ENCODE measurements around the gene RALGPS1.

Gene RALGPS1

DNA sequence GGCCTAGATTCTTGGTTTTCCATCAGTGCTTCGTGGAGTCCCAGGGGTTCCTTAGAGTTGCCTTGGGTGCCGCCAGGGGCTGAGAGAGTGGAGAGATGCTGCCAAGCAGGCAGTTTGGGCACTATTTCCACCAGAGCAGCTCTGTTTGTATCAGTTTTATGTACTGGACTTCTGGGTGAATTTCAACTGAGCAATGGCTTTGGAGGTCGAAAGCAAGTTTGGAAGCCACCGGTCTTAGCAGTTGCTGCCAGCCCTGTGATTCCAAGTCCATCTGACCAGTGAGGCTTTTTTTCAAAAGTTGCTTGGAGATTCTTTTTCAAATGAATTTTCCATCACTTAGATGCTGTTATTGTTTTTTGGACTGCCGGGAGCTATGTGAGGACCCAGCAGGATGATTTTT lies 139.4 kb downstream of the RALGPS1 start:
- no peak for DNase-seq (ENCODE audit: low spot score)

DNA sequence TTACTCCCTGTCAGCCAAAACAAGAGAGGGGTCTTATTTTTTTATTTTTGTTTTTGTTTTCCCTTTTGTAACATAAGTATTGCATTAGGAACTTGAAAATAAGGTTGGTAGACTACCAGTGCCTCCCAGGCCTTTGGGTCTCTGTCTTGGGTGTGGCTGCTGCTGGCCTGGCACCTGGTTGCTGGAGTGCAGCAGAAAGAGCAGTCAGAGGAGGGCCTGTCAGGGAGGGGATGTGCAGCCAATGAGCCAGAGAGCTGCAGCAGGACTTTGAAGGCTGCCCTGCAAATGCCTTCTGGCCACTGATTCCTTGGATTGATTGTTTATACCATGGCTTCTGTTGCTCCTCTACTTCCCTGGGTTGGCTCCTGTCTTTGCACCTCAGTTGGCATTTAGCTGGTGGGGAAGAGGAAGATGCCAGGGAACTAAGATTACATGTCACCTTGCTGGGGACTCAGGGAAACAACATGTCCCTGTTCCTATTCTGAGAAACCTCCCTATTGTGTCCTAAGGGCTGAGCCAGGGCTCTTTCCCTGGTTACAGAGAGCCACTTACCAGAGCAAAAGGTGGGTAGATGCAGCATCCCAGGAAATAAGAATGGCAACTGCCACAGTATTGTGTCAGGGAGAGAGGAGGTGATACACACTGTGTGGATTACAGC lies 141.3 kb downstream of the RALGPS1 start:
- DNase-seq (ENCODE audit: low spot score), result no peak

DNA sequence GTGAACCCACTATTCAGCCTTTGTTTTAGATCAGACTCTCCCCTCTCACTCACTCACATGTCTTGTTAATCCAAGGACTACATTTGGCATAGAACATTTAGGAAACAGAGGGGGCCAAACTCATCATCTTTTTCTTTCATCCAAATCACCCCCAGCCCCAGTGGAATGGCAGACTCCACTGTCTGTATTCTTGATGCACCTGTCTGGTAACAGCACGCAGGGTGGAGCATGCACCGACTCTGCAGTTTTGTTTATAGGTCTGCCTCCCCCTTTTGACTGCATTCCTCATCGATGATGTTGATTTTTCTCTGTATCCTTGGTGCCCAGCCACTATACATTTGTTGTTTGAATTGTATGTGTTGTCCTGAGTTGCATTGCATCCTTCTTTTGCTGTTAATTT lies 141.9 kb downstream of the RALGPS1 start:
- DNase-seq (ENCODE audit: low spot score), result no peak

DNA sequence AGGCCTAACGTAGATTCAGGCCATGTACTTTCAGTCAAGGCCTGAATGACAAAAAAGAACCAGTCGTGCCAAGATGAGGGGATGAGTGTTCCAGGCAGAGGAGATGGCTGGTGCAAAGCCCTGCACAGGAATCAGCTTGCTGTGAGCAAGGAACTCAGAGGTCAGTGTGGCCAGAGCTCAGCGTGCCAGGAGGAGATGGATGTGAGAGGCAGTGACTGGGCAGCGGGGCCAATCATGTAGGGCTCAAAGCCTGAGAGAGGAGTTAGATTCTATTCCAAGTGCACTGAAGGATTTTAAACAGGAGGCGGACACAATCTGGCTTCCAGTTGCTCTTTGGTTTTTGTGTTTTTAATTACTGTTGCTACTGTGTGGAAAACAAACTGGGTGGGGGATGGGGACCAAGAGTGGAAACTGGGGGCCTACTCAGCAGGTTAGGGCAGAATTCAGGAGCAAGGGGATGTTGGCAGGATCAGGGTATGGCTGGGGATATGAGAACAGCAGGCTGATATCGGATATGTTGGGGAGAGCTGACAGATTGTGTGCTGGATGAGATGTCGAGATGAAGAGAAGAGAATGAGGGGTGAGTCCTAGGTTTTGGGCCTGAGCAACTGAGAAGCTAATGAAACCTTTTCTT lies 143.5 kb downstream of the RALGPS1 start:
- peak; percentile 26 for DNase-seq (ENCODE audit: low spot score)

DNA sequence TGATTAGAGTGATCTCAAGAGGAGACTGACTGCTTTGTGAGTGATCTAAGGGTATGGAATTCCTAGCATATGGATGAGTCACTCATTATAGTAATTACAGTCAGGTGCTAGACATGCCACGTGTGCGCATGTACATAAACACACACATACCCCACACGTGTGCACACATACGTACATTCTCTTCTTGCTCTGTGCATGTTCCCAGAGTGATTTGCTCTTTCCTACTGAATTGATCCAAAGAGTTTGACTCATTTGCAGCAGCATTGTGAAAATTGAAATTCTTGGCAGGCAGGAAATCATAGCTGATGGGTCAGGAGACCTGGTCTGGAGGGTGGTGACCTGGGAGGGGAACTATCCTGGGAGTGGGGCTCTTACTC lies 144.1 kb downstream of the RALGPS1 start:
- DNase-seq (ENCODE audit: low spot score), result no peak

DNA sequence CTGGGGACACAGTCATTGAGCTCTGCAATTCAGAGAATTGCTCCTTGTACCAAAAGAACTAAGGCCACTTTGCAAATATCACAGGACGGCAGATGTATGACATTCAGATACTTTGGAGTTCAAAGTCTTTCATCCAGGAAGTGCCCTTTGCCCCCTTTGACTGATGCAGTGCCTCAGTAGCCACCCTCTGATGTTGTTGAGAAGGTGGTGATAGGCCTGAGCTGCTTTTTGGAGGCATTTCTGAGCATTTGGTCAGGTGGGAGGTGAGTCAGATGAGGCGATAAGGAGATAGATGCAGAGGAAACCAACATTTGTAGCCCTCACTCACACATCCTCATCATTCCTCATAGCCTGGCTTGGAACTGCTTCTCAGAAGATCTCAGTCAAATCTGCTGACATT lies 144.4 kb downstream of the RALGPS1 start:
- no peak for DNase-seq (ENCODE audit: low spot score)

DNA sequence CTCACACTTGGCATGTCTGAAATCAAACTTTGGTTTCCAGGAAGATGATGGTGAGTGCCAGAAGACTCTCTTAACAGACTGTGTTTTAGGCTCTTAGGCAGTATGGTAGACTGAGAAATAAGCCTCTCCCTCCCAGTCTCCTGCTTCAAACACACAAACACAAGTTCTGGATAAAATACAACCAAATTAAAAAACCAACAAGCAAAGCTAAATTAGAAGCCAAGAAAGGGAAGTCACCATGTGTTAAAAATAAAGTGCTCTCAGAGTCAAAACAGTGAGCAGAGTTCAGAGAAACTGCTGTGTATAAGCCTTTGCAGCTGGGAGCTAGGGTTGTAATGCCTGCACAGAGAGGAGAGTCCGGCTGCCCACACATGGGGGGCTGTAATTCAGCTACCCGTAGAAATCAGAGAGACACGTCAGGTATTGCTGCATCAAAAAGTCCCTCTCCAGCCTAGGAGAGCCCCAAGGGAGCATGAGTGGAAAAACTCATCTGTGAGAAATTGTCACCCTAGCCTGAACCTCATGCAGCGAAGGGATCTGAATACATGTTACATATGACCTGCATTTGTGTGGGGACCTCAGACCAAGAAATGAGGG lies 145.3 kb downstream of the RALGPS1 start:
- DNase-seq (ENCODE audit: low spot score), result no peak

DNA sequence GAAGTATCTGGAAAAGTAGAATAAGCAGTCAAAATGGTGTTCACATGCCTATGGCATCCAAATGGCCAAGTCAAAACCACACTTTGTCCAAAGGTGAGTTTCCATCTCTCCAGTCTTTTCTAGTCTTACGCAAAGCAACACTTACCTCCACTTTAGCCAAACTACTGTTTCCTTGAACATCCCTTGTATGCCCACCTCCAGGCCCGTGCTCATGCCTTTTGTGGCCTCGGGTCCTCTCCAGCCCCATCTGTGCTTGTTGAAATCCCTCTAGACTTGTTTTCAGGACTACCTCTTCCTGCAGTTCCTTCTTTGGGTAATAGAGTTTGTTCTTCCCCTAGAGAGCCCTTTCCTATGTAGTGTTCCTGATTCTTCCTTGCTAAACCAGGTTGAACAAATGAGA lies 146.8 kb downstream of the RALGPS1 start:
- DNase-seq (ENCODE audit: low spot score), result no peak

DNA sequence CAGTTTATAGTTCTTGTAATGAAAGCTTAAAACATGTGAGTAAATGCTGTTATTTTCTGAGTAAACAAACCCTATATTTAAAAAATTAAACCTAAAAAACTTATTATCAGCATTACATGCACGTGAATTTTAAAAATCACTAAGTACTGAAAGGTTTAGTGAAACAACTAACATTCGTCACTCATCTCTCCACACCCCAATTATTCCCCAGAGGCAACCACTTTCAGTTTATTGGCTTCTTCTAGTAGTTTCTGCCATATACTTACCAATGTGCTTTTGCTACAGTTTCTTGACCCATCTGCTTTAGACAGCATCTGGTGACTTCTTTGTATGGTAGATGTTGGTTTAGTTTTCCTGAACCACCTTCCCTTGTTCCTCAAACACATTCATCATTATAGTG lies 149.8 kb downstream of the RALGPS1 start:
- no peak for DNase-seq (ENCODE audit: low spot score)

DNA sequence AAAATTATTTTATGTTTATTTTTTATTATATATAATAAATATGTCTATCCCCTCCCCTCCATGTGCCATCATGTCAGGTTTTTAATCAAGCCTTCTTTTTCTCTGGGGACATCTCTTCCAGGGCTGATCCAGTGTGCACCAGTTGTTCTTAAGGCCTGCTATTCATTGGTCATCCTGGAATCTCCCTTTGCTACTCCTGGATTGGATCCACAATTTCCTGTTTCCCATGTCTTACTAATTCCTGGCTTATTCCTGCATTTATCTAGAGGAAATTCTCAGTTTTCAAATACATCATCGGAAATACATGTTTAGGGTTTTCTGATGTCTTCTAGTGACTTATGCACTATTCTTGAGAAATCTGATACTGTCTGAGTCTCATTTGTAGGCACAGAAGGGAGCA lies 151.0 kb downstream of the RALGPS1 start:
- DNase-seq (ENCODE audit: low spot score), result no peak

DNA sequence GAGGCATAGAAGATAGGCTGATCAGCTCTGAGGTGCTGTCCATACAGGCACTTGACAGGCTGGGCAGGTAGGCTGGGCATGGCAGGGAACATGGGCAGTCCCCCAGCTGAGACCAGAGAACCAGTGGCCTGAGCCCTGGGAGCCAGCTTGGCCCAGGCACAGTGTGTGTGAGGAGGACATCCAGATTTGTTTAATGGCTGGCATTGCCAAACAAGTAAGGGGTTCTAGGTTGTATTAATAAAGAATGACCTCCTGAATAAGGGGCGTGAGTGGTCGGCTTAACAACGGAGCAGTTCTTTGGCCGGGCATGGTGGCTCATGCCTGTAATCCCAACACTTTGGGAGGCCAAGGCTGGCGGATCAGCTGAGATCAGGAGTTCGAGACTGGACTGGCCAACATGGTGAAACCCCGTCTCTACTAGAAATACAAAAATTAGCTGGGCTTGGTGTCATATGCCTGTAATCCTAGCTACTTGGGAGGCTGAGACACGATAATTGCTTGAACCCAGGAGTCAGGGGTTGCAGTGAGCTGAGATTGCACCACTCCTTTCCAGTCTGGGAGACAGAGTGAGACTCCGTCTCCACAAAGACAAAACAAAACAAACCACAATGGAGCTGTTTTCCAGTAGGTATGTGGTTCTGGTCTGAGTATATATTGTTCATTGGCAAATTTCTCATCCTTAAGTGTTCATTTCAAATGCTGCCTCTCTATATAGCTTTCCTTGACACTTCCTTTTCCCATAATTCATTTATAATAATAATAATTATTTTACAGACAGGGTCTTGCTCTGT lies 151.7 kb downstream of the RALGPS1 start:
- no peak for DNase-seq (ENCODE audit: low spot score)

DNA sequence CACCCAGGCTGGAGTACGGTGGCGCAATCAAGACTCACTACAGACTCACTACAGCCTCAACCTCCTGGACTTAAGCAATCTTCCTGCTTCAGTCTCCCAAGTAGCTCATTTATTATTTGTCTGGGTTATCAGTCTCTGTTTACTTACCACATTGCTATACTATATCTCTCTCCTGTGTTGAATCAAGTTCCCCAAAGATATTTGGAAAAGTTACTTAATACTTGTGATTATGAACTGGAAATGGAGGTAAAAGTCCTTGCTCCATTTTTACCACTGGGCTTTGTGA lies 152.2 kb downstream of the RALGPS1 start:
- DNase-seq (ENCODE audit: low spot score), result no peak

DNA sequence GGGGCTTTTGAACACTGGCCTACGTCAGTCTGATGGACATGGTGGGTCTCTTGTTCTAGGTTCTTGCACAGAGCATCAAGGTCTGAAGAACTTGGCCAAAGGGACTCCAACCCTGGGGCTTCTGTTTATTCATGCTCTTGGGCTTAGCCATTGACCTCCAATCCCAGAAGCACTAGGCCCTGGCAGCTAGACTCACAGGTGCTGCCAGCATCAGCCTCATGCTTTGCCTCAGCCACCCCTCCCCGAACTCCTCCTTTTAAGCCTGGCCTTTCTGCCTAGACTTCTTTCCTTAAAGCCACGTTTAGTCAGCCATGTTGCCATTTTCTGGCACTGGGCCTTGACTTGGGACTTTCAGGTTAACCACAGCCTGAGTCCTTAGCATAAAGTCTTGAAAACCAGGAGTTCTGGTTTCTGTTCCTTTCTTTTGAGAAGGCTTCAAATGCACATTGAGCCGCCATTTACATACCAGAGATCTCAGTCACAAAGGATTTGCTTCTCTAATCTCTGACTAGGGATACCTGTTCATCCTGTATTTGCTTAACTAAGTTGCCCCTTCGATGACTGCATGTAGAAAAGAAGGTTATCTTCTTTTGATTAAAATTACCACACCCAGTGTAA lies 153.1 kb downstream of the RALGPS1 start:
- no peak for DNase-seq (ENCODE audit: low spot score)

DNA sequence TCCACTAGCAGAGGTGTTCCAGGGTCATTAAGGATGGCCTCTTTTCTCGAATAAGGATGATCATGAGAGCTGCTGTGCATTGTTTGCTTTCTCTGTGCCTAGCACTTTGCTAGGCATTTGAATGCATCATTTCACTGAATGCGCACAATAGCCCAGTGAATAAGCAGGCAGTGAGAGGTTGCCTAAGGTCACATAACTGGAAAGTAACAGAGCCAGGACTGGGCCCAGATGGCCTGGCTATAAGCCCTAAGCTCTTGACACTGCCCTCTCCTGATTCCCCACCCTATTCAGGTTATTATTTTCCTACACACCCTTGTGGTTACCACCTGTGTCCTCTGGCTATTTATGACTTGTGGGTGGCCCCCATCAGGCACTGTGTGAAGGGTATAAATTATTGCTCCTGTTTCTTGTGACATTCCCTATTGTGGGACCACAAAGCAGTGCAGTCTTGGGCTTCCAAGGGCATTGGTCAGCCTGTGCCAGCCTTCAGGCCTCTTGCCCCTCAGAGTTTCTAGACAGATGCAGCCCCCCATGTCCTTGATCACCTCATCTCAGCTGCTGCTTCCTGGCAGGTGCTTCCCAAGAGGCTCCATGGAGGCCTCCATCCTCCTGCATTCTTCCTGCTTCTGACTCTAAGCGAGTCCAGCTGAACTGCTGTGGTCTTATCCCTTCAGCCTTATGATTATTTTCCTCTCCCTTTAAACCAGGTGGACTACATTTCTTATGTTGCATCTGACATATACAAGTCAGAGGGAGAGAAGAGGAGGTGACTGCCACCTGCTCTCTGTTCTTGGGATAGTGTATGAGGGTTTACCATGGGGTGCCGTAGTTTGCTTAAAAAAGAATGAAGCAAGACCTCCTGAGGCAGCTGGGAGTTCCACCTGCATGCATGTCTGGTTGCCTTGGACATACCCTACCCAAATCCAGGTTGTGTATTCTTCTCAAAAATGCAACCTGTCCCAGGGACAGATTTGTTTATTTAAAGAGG lies 160.3 kb downstream of the RALGPS1 start:
- no peak for DNase-seq (ENCODE audit: low spot score)

DNA sequence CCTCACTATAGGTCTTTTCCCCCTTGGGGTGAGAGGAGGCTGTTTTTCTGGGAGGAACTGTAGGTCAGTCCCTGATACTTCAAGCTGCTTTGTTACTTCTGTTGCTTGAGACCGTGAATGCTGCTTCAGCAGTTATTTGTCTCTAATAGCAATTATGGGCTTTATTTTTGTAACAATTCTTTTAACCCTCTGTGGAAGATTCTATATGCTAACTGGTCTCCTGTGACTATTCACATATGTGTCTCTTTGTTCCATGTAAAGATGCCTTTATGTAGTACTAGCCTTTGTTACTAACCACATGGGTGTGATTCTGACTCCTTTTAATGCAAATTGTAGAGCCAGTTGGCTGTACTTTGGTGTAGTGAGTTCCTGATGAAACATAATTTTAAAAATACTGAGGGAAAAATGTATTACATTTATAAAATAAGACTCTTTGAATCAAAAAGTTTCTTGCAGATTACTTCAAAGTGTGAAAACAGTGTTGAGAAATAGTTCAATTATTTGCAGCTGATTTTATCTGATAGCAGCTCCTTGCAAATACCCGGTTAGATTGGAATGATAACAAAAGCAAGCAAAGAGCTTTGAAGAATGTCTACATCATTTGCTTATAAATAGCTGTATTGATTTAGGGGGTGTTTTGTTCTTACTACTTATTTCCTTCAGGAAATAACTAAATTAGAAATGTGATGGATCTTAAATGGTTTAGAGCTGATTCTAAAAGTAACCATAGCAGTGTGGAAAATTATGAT lies 161.2 kb downstream of the RALGPS1 start:
- DNase-seq (ENCODE audit: low spot score), result no peak

DNA sequence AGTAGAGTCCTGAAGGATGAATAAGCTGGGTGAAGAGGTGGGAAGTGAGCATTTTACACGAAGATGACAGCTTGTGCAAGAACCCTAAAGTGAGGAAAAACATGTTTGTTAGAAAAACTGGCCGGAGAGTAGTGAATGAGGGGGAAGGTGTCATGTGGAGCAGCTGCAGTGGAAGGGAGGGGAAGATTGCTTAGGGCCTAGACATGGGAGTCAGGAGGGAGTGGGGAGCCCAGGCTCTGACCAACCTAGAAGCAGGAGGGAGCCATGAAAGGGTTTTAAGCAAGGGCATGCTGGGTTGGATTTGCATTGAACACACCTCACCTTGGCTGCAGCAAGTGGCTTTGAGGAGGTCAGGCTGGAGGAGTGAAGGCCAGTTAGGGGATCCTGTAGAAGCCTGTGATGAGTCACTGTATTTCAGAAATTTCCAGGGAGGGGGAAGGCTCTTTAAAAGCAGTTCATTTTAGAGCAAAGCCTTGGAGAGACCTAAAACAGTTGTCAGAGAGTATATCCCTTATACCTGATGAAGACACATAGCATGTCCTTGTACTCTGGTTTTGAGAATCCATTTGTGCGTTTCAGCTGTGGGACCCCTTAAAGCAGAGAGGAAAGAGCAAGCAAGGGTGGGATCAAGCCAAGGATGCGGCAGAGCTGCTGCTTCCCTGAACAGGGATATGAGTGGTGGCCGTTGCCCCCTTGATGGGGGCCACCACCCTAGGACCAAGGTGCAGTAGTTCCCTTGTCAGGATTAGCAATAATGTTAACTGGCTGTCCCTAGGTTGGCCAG lies 162.5 kb downstream of the RALGPS1 start:
- no peak for DNase-seq (ENCODE audit: low spot score)

DNA sequence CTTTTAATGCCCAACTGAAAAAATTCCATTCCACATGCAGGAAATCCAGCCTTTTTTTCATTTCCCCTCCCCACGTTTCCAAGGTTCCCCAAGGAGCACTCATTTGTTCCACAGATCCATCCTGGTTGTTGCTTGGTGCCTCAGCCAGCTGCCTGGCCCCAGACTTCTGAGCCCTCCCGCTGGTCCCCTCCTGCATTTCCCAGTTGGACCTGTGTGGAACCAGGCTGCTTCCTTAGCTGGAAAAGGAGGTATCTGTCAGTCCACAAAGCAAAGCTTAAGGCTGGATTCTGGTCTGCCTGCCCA lies 163.0 kb downstream of the RALGPS1 start:
- no peak for DNase-seq (ENCODE audit: low spot score)

DNA sequence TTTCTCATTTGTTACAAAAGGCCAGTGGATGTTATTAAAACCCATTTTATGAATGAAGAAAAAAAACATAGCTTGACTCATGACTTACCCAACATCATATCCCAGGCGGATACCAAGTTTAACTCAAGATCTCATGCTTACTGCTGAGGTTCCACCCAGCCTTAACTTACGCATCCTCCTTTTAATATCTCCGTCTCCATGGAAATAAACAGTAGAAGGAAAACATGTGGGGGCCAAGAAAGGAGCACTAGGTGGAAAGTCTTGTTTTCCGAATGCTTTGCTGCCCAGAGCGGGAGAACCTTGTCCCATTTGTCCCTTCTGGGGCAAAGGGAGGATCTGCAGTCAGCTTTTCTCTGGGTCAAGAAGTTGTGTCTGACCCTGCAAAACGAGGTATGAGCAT lies 163.8 kb downstream of the RALGPS1 start:
- no peak for DNase-seq (ENCODE audit: low spot score)

DNA sequence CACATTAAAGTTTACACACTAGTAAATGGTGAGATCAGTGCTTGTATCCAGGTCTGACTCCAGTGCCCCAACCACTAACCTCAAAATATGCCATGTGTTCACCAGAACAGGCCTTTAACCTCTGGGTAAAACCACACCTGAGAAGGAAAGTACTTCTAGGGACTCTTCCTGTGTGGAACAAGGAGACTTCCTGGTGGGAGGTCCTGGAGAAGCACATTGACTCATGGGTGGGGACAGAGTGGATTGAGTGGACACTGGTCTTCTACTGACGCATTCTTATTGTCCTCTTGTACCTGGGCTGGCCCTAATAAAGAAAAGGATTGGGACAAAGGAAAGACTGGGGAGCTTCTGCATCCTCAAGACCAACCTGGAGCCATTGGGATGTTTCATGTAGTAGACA lies 164.4 kb downstream of the RALGPS1 start:
- no peak for DNase-seq (ENCODE audit: low spot score)

DNA sequence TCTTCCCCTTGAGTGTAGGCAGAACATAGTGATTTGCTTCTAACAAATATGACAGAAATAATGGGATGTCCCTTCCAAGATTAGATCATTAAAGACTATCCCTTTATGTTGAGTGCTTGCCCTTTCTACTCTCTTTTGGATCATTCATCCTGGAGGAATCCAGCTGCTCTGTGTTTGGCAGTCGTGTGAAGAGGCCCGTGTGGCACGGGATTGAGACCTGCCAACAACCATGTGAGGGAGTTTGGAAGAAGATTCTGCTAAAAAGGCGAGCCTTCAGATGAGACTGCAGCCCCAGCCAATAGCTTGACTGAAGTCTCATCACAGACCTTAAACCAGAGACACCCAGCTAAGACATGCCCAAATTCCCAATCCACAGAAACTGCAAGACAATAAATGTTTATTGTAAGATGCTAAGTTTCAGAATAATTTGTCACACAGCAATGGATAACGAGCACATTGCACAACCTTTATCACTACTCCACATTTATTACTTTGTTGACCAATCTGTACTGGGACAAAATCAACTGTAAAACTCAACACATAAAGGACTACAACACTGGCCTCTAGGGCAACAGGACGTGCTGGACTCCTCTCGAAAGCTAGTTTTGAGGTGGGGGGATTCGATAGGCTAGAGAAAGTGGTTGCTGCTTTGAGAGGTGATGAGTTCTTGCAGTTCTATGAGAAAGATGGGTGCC lies 165.0 kb downstream of the RALGPS1 start:
- no peak for DNase-seq (ENCODE audit: low spot score)
